ENCODE results near the gene SLPI. TPM values are rescaled to one million over a fixed set of nuclear protein-coding genes. Genes with fewer than 3 reads are reported as not detected.

SLPI gene
- total RNA-seq, 1 experiment from 2014 or later: 5.4 TPM

DNA sequence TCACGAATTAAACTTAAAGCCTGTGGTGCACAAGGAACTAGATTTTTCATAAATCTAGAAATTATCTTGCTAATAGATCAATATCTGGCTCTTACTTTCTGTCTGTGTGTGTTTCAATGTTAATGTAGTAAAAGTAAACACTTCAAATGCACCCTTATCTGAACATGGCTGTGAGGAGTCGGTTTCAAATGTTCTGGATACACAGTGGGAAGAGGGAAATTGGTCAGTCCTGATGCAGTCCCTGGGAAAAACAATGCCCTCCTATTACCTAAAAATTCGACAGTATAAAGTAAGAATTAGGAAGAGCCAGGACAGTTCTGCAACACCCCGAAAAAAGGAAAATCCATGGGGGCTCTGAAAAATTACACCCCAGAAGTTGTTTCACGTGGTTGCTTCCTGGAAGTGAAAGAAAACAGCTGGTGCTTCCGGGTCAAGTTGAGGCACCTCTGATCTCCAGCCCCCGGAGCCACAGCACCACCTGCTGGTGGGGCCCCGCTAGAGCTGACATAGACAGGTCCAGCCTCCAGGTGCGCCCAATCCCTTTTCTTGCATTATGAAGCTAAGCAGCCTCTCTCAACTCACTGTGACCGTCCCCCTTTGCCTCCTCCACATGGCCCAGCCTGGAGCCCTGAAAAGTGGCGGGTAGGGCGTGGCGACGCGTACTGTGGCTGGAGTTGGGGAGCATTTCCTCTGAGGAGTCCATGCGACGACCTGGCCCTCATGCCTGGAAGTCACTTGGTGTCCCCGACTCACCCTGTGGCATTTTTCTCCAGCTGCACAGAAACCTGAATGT, 24.9 kb downstream of the SLPI start (continued):
- TF ChIP-seq EZH2phosphoT487 (IDR thresholded peaks at IDR 0.05; ENCODE audit: borderline replicate concordance): no peak
- TF ChIP-seq, protein P1, sequence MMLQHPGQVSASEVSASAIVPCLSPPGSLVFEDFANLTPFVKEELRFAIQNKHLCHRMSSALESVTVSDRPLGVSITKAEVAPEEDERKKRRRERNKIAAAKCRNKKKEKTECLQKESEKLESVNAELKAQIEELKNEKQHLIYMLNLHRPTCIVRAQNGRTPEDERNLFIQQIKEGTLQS (IDR thresholded peaks at IDR 0.05): no peak
- TF ChIP-seq CBX3 (IDR thresholded peaks at IDR 0.05; ENCODE audit: low read depth): no peak
- no peak for TF ChIP-seq SP1 (IDR thresholded peaks at IDR 0.05; ENCODE audit: low read depth)
- no peak for TF ChIP-seq SIN3A (IDR thresholded peaks at IDR 0.05; ENCODE audit: low read depth)
- no peak for TF ChIP-seq FOSL1 (IDR thresholded peaks at IDR 0.05; ENCODE audit: low read depth)

- RAD21 ChIA-PET (ENCODE audit: low non-redundant PET in 1 of 2, low total read pairs in 2 of 2, uncharacterized antibody in 2 of 2, unreplicated experiment in 2 of 2): no interaction called here
- Histone ChIP-seq H3K9me2 (ENCODE audit: insufficient read depth) (no peaks in the 10 kb centered on the region), H3K4me2 (ENCODE audit: low read length) (no peak overlapping the region), H4K20me1 (ENCODE audit: insufficient read depth) (no peaks in the 10 kb centered on the region), H3K9ac (ENCODE audit: low read length) (no peak overlapping the region), H3K79me2 (ENCODE audit: insufficient read depth, low read length) (no peaks in the 10 kb centered on the region), H3K27me3 (ENCODE audit: insufficient read depth, low read length) (peaks cover 38% of the 10 kb centered on the region), H3K4me1 (ENCODE audit: control insufficient read depth in 1 of 2, insufficient read depth in 2 of 2, low read length in 2 of 2) (peaks cover 0 to 6% of the 10 kb centered on the region in 2 experiments; a peak in 2 of 4 replicates), H3K36me3 (ENCODE audit: control insufficient read depth in 1 of 2, insufficient read depth in 2 of 2, low read length in 2 of 2) (no peaks in the 10 kb centered on the region), H2AFZ (ENCODE audit: low read depth, low read length, poor library complexity, severe bottlenecking) (no peak overlapping the region), H3K27ac (ENCODE audit: low read depth, low read length) (no peak overlapping the region), H3K4me3 (replicated peaks in 1 of 2; ENCODE audit: low read depth in 1 of 2, low read length in 2 of 2) (no peak overlapping the region), H3K9me3 (ENCODE audit: control insufficient read depth in 1 of 2, insufficient read depth in 1 of 2, low read depth in 1 of 2, low read length in 2 of 2) (no peaks in the 10 kb centered on the region)
- intact Hi-C loops (cut with micrococcal nuclease): loop anchor here (5.0 to 10.0 kb wide), 2 partner anchors 89 to 181 kb away; no protein-coding TSS in a partner anchor
- no peak for ATAC-seq
- CTCF ChIA-PET: no interaction called here
- POLR2A ChIA-PET: no interaction called here
- BruUV-seq (replicated peaks): no TSS peak
- DNase-seq (ENCODE audit: low read depth, low spot score): no peak
- TF ChIP-seq, protein P1 (IDR thresholded peaks at IDR 0.05): no peak
- TF ChIP-seq SIN3A (IDR thresholded peaks at IDR 0.05; ENCODE audit: low read depth): no peak
- no peak for TF ChIP-seq REST (IDR thresholded peaks at IDR 0.05; ENCODE audit: low read depth)
- TF ChIP-seq, protein P2, sequence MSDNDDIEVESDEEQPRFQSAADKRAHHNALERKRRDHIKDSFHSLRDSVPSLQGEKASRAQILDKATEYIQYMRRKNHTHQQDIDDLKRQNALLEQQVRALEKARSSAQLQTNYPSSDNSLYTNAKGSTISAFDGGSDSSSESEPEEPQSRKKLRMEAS (IDR thresholded peaks at IDR 0.05): no peak
- TF ChIP-seq CTCF (IDR thresholded peaks at IDR 0.05 in 2 of 3, conservative IDR thresholded peaks at IDR 0.05 in 1 of 3; ENCODE audit: borderline replicate concordance in 1 of 3, insufficient read depth in 1 of 3, low read depth in 2 of 3, low read length in 2 of 3): no peak
Measured at GRCh38 chr20:45226287-45226686, 28.1 kb downstream of the SLPI start.

Measured in HCT116 (cell line).